Osteoblast (primary cell): ENCODE measurements around the gene GNAZ. TPM values are rescaled to one million over a fixed set of nuclear protein-coding genes. Genes with fewer than 3 reads are reported as not detected.

Source experiments
- DNase-seq: peaks from one replicate; pipeline ENCODE4 v3.0.0; 2011; ENCODE audit warnings: low spot score, mixed read lengths; ENCODE audit not compliant: insufficient read length; ENCODE audit errors: missing footprints
- H2AFZ ChIP-seq: 2 replicates; pipeline ENCODE4 v1.6.0; 2011; ENCODE audit warnings: mild to moderate bottlenecking, low read length
- H3K27ac ChIP-seq: 2 replicates; pipeline ENCODE4 v1.5.1; 2011; ENCODE audit warnings: mild to moderate bottlenecking, low read depth, low read length, moderate library complexity
- H3K27me3 ChIP-seq: 2 replicates; pipeline ENCODE4 v1.6.0; 2012; ENCODE audit warnings: mild to moderate bottlenecking, control low read depth, inconsistent platforms, low read length, moderate library complexity; ENCODE audit not compliant: insufficient read depth
- H3K36me3 ChIP-seq: 2 replicates; pipeline ENCODE4 v1.5.1; 2011; ENCODE audit warnings: mild to moderate bottlenecking, low read length, control low read depth, moderate library complexity; ENCODE audit not compliant: insufficient read depth
- H3K4me1 ChIP-seq: 2 replicates; pipeline ENCODE4 v1.5.1; 2011; ENCODE audit warnings: mild to moderate bottlenecking, low read length, control low read depth, moderate library complexity; ENCODE audit not compliant: insufficient read depth
- H3K4me2 ChIP-seq: 2 replicates; pipeline ENCODE4 v1.6.0; 2011; ENCODE audit warnings: mild to moderate bottlenecking, low read length; ENCODE audit not compliant: insufficient read depth
- H3K4me3 ChIP-seq: fragments of 200-600 bp; sonication (generic); 3 replicates; pipeline ENCODE4 v1.5.1; 2012; ENCODE audit warnings: mild to moderate bottlenecking, low read length, inconsistent platforms; ENCODE audit not compliant: insufficient read depth
- H3K79me2 ChIP-seq: 2 replicates; pipeline ENCODE4 v1.6.0; 2012; ENCODE audit warnings: mild to moderate bottlenecking, low read length, control low read depth, inconsistent platforms; ENCODE audit not compliant: insufficient read depth
- H3K9me3 ChIP-seq: 2 replicates; pipeline ENCODE4 v1.5.1; 2011; ENCODE audit warnings: low read depth, low read length, control low read depth
- H4K20me1 ChIP-seq: 2 replicates; pipeline ENCODE4 v1.6.0; 2012; ENCODE audit warnings: mild to moderate bottlenecking, low read length, control low read depth; ENCODE audit not compliant: insufficient read depth
- total RNA-seq: library from RNA; depleted of rRNA; stranded (reverse); fragments of >200 nt; gene quantifications from 2 replicates; pipeline ENCODE4 v1.2.3, GENCODE V29; 2012
- TF ChIP-seq, protein P1 (sequence below): IDR thresholded peaks from 2 replicates; pipeline ENCODE4 v1.5.1; 2011; ENCODE audit warnings: mild to moderate bottlenecking, low read depth, low read length, moderate library complexity; ENCODE audit errors: extremely low read depth

Gene GNAZ
- total RNA-seq, 1 donor = 0.72 TPM

- Histone ChIP-seq H3K36me3 (no peaks in the 10 kb centered on the region), H3K4me2 (no peak overlapping the region), H2AFZ (no peak overlapping the region), H3K27me3 (no peaks in the 10 kb centered on the region), H3K27ac (no peak overlapping the region), H3K4me3 (no peak overlapping the region), H3K79me2 (no peaks in the 10 kb centered on the region), H3K4me1 (no peaks in the 10 kb centered on the region), H4K20me1 (no peaks in the 10 kb centered on the region), H3K9me3 (no peaks in the 10 kb centered on the region)
- TF ChIP-seq, protein P1, sequence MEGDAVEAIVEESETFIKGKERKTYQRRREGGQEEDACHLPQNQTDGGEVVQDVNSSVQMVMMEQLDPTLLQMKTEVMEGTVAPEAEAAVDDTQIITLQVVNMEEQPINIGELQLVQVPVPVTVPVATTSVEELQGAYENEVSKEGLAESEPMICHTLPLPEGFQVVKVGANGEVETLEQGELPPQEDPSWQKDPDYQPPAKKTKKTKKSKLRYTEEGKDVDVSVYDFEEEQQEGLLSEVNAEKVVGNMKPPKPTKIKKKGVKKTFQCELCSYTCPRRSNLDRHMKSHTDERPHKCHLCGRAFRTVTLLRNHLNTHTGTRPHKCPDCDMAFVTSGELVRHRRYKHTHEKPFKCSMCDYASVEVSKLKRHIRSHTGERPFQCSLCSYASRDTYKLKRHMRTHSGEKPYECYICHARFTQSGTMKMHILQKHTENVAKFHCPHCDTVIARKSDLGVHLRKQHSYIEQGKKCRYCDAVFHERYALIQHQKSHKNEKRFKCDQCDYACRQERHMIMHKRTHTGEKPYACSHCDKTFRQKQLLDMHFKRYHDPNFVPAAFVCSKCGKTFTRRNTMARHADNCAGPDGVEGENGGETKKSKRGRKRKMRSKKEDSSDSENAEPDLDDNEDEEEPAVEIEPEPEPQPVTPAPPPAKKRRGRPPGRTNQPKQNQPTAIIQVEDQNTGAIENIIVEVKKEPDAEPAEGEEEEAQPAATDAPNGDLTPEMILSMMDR = no peak
- DNase-seq = peak; percentile 65
Observed at GRCh38 chr22:23121000-23121421, 50.7 kb downstream of the GNAZ start.

- Histone ChIP-seq H3K27me3 (no peaks in the 10 kb centered on the region), H2AFZ (no peak overlapping the region), H3K79me2 (no peaks in the 10 kb centered on the region), H3K9me3 (no peaks in the 10 kb centered on the region), H3K4me3 (no peak overlapping the region), H3K4me1 (no peaks in the 10 kb centered on the region), H3K4me2 (no peak overlapping the region), H3K36me3 (no peaks in the 10 kb centered on the region), H4K20me1 (no peaks in the 10 kb centered on the region), H3K27ac (no peak overlapping the region)
- TF ChIP-seq, protein P1 = no peak
- DNase-seq = peak; percentile 72
Observed at GRCh38 chr22:23121424-23121823, 51.1 kb downstream of the GNAZ start.

GRCh38 chr22:23122216-23122957, 52.1 kb downstream of the GNAZ start:
- DNase-seq = peak; percentile 55
- Histone ChIP-seq H3K27me3 (no peaks in the 10 kb centered on the region), H2AFZ (no peak overlapping the region), H3K36me3 (no peaks in the 10 kb centered on the region), H3K79me2 (no peaks in the 10 kb centered on the region), H3K4me3 (no peak overlapping the region), H3K9me3 (no peaks in the 10 kb centered on the region), H3K27ac (no peak overlapping the region), H3K4me1 (no peaks in the 10 kb centered on the region), H3K4me2 (no peak overlapping the region), H4K20me1 (no peaks in the 10 kb centered on the region)
- TF ChIP-seq, protein P1 = no peak

GRCh38 chr22:23122992-23123803, 52.9 kb downstream of the GNAZ start:
- H3K27me3 ChIP-seq = no peaks in the 10 kb centered on the region
- H3K9me3 ChIP-seq = no peaks in the 10 kb centered on the region

More at GRCh38 chr22:23122992-23123803, 52.9 kb downstream of the GNAZ start:
- H3K4me1 ChIP-seq = no peaks in the 10 kb centered on the region
- no peaks in the 10 kb centered on the region for H4K20me1 ChIP-seq
- H3K4me3 ChIP-seq = no peak overlapping the region
- H3K4me2 ChIP-seq = no peak overlapping the region
- H3K79me2 ChIP-seq = no peaks in the 10 kb centered on the region
- TF ChIP-seq, protein P1 = no peak
- no peak overlapping the region for H3K27ac ChIP-seq
- H2AFZ ChIP-seq = no peak overlapping the region
- no peaks in the 10 kb centered on the region for H3K36me3 ChIP-seq
- no peak for DNase-seq
